ENCODE data around the gene RBM39.
"Not testable (repeated sequence)": the region's sequence is repeated elsewhere in the genome, so short reads cannot be mapped to it uniquely, and the experiment has no call there.

RBM39 gene

GRCh38 chr20:35724321-35725230 is 17.5 kb downstream of the RBM39 start:
- no peak for DNase-seq

- not testable (repeated sequence) for DNase-seq
Observed at GRCh38 chr20:35723652-35724320, 18.3 kb downstream of the RBM39 start.

- DNase-seq, result not testable (repeated sequence)
Observed at GRCh38 chr20:35723275-35723639, 18.8 kb downstream of the RBM39 start.

- no peak for DNase-seq
Observed at GRCh38 chr20:35721621-35722020, 20.4 kb downstream of the RBM39 start.

- DNase-seq, result no peak
Observed at GRCh38 chr20:35721219-35721618, 20.8 kb downstream of the RBM39 start.

GRCh38 chr20:35720165-35721123 is 21.6 kb downstream of the RBM39 start:
- no peak for DNase-seq

- DNase-seq, result no peak
Observed at GRCh38 chr20:35719717-35720116, 22.3 kb downstream of the RBM39 start.

- DNase-seq, result no peak
Observed at GRCh38 chr20:35718972-35719635, 23.0 kb downstream of the RBM39 start.

- not testable (repeated sequence) for DNase-seq
Observed at GRCh38 chr20:35718321-35718720, 23.7 kb downstream of the RBM39 start.

- no peak for DNase-seq
Observed at GRCh38 chr20:35716330-35716729, 25.7 kb downstream of the RBM39 start.

- DNase-seq, result no peak
Observed at GRCh38 chr20:35715652-35716051, 26.4 kb downstream of the RBM39 start.

GRCh38 chr20:35714127-35714526 is 27.9 kb downstream of the RBM39 start:
- no peak for DNase-seq

- not testable (repeated sequence) for DNase-seq
Observed at GRCh38 chr20:35713120-35713519, 28.9 kb downstream of the RBM39 start.

GRCh38 chr20:35711588-35712209 is 30.4 kb downstream of the RBM39 start:
- DNase-seq, result no peak

GRCh38 chr20:35710884-35711587 is 31.0 kb downstream of the RBM39 start:
- DNase-seq, result no peak

GRCh38 chr20:35710039-35710438 is 32.0 kb downstream of the RBM39 start:
- no peak for DNase-seq

- DNase-seq, result no peak
Observed at GRCh38 chr20:35709259-35709658, 32.8 kb downstream of the RBM39 start.

GRCh38 chr20:35708502-35708901 is 33.6 kb downstream of the RBM39 start:
- DNase-seq, result no peak

GRCh38 chr20:35706591-35707529 is 35.2 kb downstream of the RBM39 start:
- not testable (repeated sequence) for DNase-seq

- not testable (repeated sequence) for DNase-seq
Observed at GRCh38 chr20:35705894-35706293, 36.2 kb downstream of the RBM39 start.
